ENCODE measurements around the gene JPH3. TPM values are rescaled to one million over a fixed set of nuclear protein-coding genes. Genes with fewer than 3 reads are reported as not detected.

Gene JPH3
- total RNA-seq, 1 donor from 2014 or later, result not detected

- intact Hi-C loops (cut with micrococcal nuclease), result no loop called here
These were observed 91.5 kb downstream of the JPH3 start for GRCh38 chr16:87693827-87694226.

- intact Hi-C loops (cut with micrococcal nuclease), result no loop called here
These were observed 92.3 kb downstream of the JPH3 start for GRCh38 chr16:87694441-87695125.

DNA sequence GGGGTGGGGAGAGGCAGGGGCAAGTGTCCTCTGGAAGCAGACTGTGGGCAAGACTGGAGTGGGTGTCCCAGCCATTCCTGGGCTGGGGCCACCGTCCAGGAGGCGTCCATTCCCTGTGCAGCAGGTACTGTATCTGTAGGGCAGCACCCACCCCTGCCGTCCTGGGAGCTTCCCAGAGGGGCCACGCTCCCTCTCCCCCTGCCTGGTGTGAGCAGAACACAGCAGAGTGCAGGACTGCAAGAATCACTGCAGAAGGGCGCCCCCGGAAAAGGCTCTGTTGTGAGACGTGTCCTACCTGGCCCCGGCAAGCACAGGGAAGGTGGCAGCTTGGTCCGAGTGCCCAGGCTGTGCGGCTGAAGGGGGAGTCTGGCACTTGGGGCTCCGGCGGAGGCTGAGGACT, 93.2 kb downstream of the JPH3 start:
- intact Hi-C loops (cut with micrococcal nuclease), result no loop called here

GRCh38 chr16:87696726-87697125, 94.4 kb downstream of the JPH3 start:
- intact Hi-C loops (cut with micrococcal nuclease), result no loop called here

GRCh38 chr16:87697256-87697655, 94.9 kb downstream of the JPH3 start:
- intact Hi-C loops (cut with micrococcal nuclease), result no loop called here

- intact Hi-C loops (cut with micrococcal nuclease), result no loop called here
These were observed 95.5 kb downstream of the JPH3 start for GRCh38 chr16:87697792-87698191.

DNA sequence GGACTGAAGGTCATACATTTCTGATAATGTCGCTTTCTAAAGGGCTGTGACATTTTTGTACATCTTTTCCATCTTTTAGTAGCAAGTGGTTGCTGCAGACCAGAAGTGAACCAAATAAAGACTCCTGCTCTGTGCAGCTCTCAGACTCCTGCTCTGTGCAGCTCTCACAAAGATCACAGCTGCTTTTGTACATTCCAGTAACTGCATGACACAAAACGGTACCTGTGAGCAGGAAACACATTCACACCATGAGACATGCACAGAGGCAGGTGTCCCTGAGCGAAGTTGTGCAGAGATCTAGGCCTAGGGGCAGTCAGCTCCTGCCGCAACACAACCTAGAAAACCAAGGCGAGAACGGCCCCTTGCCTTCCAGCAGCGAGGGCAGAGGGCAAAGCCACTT, 95.9 kb downstream of the JPH3 start:
- intact Hi-C loops (cut with micrococcal nuclease), result no loop called here

DNA sequence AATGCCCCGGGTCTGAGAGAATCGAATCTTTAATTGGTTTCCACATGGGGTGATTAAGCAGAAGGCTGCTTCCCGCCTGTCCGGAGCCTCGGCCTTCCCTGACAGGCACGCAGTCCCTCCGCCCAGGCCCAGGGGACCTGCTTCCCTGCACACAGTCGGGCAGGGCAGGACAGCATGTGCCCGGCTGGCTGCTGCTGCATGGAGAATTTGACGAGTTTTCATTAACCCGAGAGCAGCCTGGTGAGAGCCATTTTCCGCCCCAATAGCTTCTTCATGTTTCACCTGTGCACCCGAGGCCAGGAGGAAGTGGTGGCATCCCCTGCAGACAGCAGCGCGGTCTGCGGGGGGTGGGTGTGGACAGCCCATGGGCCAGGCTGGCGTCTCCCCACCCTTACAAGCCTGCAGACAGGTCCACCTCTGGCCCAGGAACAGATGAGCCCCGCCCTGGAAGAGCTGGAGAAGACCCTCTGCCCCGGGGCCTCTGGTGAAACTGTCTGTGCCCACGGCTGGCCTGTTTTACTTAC, 96.4 kb downstream of the JPH3 start:
- intact Hi-C loops (cut with micrococcal nuclease), result no loop called here

- intact Hi-C loops (cut with micrococcal nuclease), result no loop called here
These were observed 98.2 kb downstream of the JPH3 start for GRCh38 chr16:87700406-87701077.

GRCh38 chr16:87701078-87701460, 98.8 kb downstream of the JPH3 start:
- intact Hi-C loops (cut with micrococcal nuclease), result no loop called here

DNA sequence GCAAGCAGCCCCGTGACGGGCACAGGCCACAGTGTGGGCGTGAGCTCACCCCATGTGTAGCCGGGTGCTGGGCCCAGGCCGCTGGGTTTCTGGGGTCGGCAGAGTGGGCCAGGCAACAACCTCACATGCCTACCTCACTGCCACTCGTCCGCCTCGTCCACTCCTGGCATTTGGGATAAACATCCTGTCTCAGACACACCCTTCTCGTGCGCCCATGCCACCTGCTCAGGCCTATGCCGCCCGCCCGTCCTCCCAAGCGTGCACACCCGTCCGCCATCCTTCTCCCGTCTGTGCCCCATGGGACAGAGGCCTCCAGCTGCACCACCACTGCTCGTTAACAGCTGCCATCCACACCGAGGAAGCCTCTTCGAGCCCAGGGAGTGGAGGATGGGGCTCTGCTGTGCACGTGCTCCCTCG, 99.2 kb downstream of the JPH3 start:
- intact Hi-C loops (cut with micrococcal nuclease), result no loop called here

DNA sequence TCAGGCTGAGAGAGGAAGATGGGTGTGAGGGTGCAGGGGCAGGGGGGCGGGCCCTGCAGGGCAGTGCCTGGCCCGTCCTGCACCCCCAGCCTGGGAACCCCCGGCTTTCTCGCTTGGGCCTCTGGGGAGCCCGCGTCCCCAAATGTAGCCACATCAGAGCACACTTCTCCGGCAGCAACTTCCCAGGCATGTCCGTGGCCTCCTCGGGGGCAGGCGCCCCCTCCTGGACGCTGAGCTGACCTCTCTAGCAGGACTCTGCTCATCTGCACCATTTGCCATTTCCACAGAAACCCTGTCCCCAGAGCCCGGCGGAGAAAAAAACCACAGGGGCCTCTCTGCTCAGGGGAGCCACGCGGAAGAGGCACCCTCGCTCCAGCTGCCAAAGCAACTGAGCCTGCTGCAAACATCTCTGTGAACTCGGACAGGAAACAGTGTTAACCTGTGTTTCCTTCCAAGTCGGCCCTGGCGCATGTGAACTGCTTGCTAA, 100.1 kb downstream of the JPH3 start:
- intact Hi-C loops (cut with micrococcal nuclease), result no loop called here

- intact Hi-C loops (cut with micrococcal nuclease), result no loop called here
These were observed 100.8 kb downstream of the JPH3 start for GRCh38 chr16:87703071-87703470.

DNA sequence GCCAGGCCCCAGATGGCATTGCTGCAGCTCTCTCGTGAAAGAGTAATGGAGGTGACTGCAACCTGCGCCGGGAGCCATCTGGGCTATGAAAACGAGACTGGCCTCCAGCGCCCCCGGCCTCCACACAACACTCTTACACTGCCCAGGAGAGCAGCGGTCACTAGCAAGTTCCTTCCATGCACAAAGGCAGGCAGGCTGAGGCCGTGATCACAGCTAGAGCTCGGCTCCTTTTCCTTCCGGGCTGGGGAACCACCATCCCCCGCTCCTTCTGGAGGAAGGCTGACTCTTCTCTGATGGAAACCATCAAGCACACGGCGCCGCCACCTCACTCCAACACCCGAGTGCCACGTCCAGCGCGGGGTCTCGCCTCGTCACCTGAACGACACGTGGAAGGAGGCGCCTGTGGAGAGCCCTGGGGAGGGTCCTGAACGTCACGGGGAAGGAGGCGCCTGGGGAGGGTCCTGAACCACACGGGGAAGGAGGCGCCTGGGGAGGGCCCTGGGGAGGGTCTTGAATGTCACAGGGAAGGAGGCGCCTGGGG, 101.6 kb downstream of the JPH3 start:
- intact Hi-C loops (cut with micrococcal nuclease), result no loop called here

DNA sequence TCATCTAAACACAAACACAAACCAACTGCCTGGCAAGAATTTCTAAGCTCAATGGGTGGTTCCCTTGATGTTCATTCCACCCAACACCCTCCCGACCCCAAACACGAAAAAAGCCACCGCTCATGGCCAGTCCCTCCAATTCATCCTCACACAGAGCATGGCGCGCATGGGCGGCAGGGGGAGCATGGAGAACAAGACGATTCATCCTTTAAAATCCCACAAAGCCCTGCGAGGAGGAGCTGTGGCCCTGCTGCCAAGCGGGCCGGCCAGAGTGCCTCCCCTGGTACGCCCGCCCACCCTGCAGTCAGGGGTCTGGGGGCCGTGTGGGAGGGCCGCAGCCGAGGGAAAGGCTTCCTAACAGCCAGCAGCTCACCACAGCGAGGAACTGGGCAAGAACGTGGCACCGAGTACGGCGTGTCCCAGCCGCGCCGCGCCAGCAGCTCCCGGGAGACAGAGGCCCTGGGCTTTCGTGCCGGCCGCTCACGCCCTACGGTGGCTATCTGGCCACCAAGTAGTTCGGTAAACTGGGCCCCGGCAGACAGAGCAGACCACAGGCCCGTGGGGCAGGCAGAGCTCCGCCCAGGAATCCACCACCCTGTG, 102.5 kb downstream of the JPH3 start:
- intact Hi-C loops (cut with micrococcal nuclease), result no loop called here

DNA sequence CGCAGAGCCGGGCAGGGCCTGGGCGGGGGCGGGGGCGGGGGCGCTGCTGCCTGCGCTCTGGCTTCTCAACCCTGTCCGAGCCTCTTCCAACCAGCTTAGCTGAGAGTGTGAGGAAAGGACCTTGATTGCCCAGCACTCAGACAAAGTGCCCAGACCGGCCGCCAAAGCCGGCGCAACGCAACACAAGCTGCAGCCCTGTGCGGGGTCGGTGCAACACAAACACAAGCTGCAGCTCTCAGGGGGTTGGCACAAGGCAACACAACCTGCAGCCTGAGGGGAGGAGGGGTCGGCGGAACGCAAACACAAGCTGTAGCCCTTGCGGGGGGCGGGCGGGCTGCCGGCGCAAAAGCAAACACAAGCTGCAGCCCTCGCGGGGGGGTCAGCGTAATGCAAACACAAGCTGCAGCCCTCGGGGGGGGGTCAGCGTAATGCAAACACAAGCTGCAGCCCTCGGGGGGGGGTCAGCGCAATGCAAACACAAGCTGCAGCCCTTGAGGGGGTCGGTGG, 103.5 kb downstream of the JPH3 start:
- intact Hi-C loops (cut with micrococcal nuclease), result no loop called here

GRCh38 chr16:87706278-87707000, 104.1 kb downstream of the JPH3 start:
- intact Hi-C loops (cut with micrococcal nuclease), result no loop called here

DNA sequence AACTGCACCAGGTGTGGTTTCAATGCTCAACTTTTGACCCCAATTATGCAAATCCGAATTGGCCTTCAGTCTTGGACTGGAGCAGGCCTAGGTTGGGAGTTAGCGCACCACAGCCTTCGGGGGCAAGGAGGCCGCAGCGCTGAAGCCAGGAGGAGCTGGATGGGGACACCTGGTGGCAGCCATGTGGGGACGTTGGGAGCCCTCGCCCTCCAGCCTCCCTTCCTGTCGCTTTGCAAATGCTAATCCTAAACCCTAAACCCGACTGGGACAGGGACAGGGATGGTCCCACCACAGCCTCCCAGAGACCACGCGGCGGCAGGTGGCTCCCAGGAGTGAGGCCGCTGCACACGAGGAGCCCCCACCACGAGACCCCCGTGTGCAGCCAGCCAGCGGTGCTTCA, 104.8 kb downstream of the JPH3 start:
- intact Hi-C loops (cut with micrococcal nuclease), result no loop called here

DNA sequence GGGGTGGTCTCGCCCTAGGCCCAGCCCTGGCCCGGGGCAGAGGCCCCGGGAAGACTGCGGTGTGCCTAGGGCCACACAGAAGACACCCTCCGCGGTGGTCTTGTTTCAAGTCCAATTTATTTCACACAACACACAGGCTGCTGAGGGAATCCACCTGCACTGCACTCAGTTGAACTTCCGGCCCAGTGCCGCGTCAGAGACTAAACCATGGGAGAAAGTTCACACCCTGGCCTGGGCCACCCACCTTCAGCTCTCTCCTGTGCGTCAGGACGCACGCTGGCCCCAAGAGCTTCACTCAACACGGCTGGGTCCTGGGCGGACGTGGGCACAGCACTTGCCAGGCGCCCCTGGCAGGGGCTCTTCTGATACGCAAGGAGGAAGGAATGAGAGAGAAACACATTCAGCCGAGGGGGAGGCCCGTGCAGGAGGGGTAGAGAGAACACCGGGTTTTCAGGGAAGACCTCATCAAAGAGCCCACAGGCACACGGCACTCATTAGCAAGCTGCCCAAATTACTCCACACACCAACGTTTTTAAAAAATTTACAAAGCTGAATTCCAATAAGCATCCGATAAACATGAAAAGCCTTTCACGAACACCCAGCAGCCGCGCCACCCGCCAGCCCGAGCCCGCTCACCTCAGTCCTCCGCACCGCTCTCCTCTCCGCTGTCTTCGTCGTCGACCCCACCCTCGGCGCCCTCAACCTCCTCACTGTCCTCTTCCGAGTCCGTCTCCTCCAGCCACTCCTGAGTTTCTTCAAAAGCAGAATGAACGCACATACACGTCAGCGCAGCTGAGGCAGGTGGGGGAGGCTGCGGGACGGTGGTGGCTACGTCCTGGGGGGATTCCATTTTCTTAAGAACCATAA, 105.6 kb downstream of the JPH3 start:
- intact Hi-C loops (cut with micrococcal nuclease), result no loop called here

Measured in T-helper 2 cell treated with Interferon-gamma antibody and Interleukin-4, amounts not matched to agents 100 ng/mL and 5 ng/mL, for 36 hours (primary cell).